ENCODE measurements around the gene HOXD4.

The HOXD4 gene

DNA sequence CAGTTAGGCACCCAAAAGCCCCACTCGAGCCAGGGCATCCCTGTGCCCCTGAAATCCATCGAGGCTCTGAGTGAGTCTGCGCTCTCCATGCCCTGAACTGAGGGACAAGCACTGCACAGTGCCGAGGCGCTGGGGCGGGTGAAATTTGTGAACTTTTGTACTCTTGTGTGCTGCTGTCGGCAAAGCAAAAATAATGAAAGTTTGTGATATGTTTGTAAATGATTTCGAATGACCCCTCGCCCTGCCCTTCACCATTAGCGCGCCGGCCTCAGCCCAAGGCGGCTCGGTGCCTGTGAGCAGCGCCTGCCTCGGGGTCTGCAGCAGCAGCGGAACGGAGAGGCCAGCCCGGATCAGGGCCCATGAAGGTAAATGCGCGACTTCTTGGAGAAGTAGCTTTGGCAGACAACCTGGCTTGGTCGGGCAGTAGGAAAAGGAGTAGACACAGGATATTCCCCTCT is 1.8 kb upstream of the HOXD4 start:
- Histone ChIP-seq H3K9me3 (ENCODE audit: control insufficient read depth, insufficient read depth, low read depth, low read length) (no peaks in the 10 kb centered on the region), H3K4me1 (ENCODE audit: control insufficient read depth, insufficient read depth, low read length) (peaks cover 23% of the 10 kb centered on the region), H3K36me3 (ENCODE audit: control insufficient read depth in 2 of 2, insufficient read depth in 1 of 2, low read length in 2 of 2) (peaks cover 0 to 39% of the 10 kb centered on the region in 2 experiments; a peak in 1 of 3 replicates), H3K27ac (ENCODE audit: extremely low read depth, low read depth, low read length) (no peak overlapping the region), H3K4me3 (ENCODE audit: low read depth, low read length) (no peak overlapping the region)
- ChIA-PET POLR2A (no interaction called here), CTCF (interaction anchor here (3.2 kb wide), 1 partner anchor 9 kb away, joined by 16 read pairs; no protein-coding TSS in a partner anchor)
- TF ChIP-seq ZNF354C (tag by site-specific recombination; IDR thresholded peaks at IDR 0.05; ENCODE audit: borderline replicate concordance, low read depth) (no peak), ZNF239 (tag by site-specific recombination; IDR thresholded peaks at IDR 0.05) (no peak), ZNF292 (tag by site-specific recombination; IDR thresholded peaks at IDR 0.05; ENCODE audit: borderline replicate concordance, low read depth) (no peak)

GRCh38 chr2:176149939-176150583 is 1.3 kb upstream of the HOXD4 start:
- no peak overlapping the region for H3K27ac ChIP-seq (ENCODE audit: extremely low read depth, low read depth, low read length)
- POLR2A ChIA-PET, result no interaction called here
- no peaks in the 10 kb centered on the region for H3K9me3 ChIP-seq (ENCODE audit: control insufficient read depth, insufficient read depth, low read depth, low read length)
- H3K4me3 ChIP-seq (ENCODE audit: low read depth, low read length), result no peak overlapping the region
- CTCF ChIA-PET, result interaction anchor here (2.4 to 3.2 kb wide), 2 partner anchors 9 to 305 kb away, joined by 10 to 16 read pairs; no protein-coding TSS in a partner anchor
- TF ChIP-seq FEZF1 (tag by site-specific recombination; IDR thresholded peaks at IDR 0.05), result no peak
- TF ChIP-seq ZNF596 (tag by site-specific recombination; IDR thresholded peaks at IDR 0.05), result peak; percentile 74; the same call in 1 of the 2 replicates
- peaks cover 23% of the 10 kb centered on the region for H3K4me1 ChIP-seq (ENCODE audit: control insufficient read depth, insufficient read depth, low read length)
- peaks cover 0 to 45% of the 10 kb centered on the region in 2 experiments; a peak in 1 of 3 replicates for H3K36me3 ChIP-seq (ENCODE audit: control insufficient read depth in 2 of 2, insufficient read depth in 1 of 2, low read length in 2 of 2)

DNA sequence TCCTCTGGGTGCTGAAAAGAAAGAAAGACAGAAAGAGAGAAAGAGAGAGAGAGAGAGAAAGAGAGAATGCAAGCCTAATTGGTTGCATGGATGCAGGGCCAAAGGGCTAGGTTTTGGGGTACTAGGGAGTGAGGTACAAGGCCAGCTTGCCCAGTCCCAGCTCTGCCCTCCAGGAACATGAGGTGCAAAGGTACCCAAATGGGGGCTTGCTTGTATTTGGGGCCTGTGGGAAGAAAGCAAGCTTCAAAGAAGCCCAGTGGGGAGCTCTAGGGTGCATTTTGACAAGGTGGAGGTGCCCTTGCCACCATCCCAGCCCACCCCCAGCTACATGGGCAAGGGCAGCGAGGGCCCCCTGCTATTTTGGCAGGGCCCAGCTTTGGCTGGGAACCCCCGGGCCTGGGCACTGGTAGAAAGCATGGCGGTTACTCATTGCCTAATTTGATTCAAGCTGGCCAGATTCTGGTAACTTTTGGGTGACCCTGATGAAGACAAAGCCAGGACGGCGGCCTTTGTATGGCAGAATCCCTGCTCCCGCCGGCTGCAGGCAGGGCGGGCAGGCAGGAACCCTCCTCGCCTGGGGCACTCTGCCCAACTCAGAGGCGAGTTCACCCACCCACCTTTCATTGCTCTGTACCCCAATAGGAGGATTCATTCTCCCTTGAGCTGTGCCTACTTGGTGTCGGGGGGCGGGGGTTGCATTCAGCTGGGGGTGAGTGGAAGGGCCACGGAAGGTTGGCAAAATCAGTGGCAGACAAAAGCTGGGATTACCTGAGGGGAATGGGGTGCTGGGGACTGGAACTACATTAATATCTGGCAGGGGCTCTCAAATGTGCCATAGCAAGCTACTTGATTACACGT is 537 bp upstream of the HOXD4 start:
- H3K9me3 ChIP-seq (ENCODE audit: control insufficient read depth, insufficient read depth, low read depth, low read length), result no peaks in the 10 kb centered on the region
- H3K4me3 ChIP-seq (ENCODE audit: low read depth, low read length), result no peak overlapping the region
- H3K27ac ChIP-seq (ENCODE audit: extremely low read depth, low read depth, low read length), result no peak overlapping the region; the same call in 1 of the 2 replicates
- peaks cover 20% of the 10 kb centered on the region for H3K4me1 ChIP-seq (ENCODE audit: control insufficient read depth, insufficient read depth, low read length)
- peaks cover 0 to 46% of the 10 kb centered on the region in 2 experiments; a peak in 1 of 3 replicates for H3K36me3 ChIP-seq (ENCODE audit: control insufficient read depth in 2 of 2, insufficient read depth in 1 of 2, low read length in 2 of 2)
- CTCF ChIA-PET, result interaction anchor here (0.7 to 3.2 kb wide), 4 partner anchors 10 to 979 kb away, joined by 3 to 16 read pairs (median 6); no protein-coding TSS in a partner anchor
- TF ChIP-seq ZSCAN23 (tag by site-specific recombination; IDR thresholded peaks at IDR 0.05) (no peak), ZNF549 (tag by site-specific recombination; IDR thresholded peaks at IDR 0.05) (no peak), ZBTB21 (tag by site-specific recombination; IDR thresholded peaks at IDR 0.05) (no peak)
- POLR2A ChIA-PET, result interaction anchor here (0.9 to 1.8 kb wide), 3 partner anchors 10 to 15 kb away, joined by 3 to 5 read pairs (median 4); no protein-coding TSS in a partner anchor

DNA sequence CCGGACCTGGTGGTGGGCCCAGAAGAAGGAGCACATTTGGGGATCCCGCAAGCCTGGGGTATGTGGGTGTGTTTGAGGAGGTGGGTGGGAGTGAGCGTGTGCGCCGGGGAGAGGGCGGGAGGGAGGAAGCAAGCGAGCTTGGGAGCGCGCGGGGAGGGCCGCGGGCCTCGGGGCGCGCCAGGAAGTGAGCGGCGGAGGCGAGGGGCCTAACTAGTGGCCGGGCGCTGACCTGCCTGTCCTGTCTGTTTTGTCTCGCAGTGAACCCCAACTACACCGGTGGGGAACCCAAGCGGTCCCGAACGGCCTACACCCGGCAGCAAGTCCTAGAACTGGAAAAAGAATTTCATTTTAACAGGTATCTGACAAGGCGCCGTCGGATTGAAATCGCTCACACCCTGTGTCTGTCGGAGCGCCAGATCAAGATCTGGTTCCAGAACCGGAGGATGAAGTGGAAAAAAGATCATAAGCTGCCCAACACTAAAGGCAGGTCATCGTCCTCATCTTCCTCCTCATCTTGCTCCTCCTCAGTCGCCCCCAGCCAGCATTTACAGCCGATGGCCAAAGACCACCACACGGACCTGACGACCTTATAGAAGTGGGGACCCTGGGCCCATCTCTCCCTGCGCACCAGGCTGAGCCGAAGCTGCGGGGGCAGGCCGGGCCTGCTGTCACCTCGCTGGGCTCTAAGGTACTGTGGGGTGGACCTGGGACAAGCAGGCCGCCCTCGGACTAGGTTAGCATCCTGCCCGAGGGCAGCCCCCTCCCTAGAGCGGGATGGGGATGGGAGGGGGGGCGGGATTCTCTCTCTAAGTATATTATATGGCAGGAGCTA is 1.2 kb downstream of the HOXD4 start:
- Histone ChIP-seq H3K36me3 (ENCODE audit: control insufficient read depth in 2 of 2, insufficient read depth in 1 of 2, low read length in 2 of 2) (peaks cover 0 to 46% of the 10 kb centered on the region in 2 experiments; a peak in 1 of 3 replicates), H3K4me1 (ENCODE audit: control insufficient read depth, insufficient read depth, low read length) (peaks cover 17% of the 10 kb centered on the region), H3K4me3 (ENCODE audit: low read depth, low read length) (peak overlapping the region; percentile 66), H3K9me3 (ENCODE audit: control insufficient read depth, insufficient read depth, low read depth, low read length) (no peaks in the 10 kb centered on the region), H3K27ac (ENCODE audit: extremely low read depth, low read depth, low read length) (peak overlapping the region; percentile 71; the same call in 1 of the 2 replicates)
- TF ChIP-seq KLF1 (tag by site-specific recombination; IDR thresholded peaks at IDR 0.05) (no peak), ZNF600 (tag by site-specific recombination; IDR thresholded peaks at IDR 0.05) (no peak), ZNF560 (tag by site-specific recombination; IDR thresholded peaks at IDR 0.05; ENCODE audit: borderline replicate concordance) (no peak), ZBTB1 (tag by site-specific recombination; IDR thresholded peaks at IDR 0.05) (no peak), ZNF76 (tag by site-specific recombination; IDR thresholded peaks at IDR 0.05; ENCODE audit: borderline replicate concordance, low read depth) (no peak), SCRT1 (tag by site-specific recombination; IDR thresholded peaks at IDR 0.05; ENCODE audit: borderline replicate concordance) (no peak), PRDM1 (tag by site-specific recombination; IDR thresholded peaks at IDR 0.05) (no peak), ZNF629 (tag by site-specific recombination; IDR thresholded peaks at IDR 0.05) (no peak)
- POLR2A ChIA-PET, result interaction anchor here (0.9 to 1.8 kb wide), 3 partner anchors 9 to 116 kb away, joined by 3 to 4 read pairs (median 3); partner anchors contain the start of gene MTX2
- CTCF ChIA-PET, result interaction anchor here (0.9 to 2.9 kb wide), 5 partner anchors 12 to 501 kb away, joined by 3 to 17 read pairs (median 4); no protein-coding TSS in a partner anchor
